SK-N-SH (cell line): ENCODE results near the gene CDKN2D. TPM values are rescaled to one million over a fixed set of nuclear protein-coding genes. Genes with fewer than 3 reads are reported as not detected.

Experiments used
- CTCF ChIA-PET: fragments of 300-600, 350-600 bp; formaldehyde crosslinking; extraction: SDS; loops from one replicate; lab custom pipeline; 2021; lab: Yijun Ruan, JAX
- POLR2A ChIA-PET: fragments of 350-600 bp; sonication (Branson Sonifier 250); formaldehyde crosslinking; extraction: SDS; loops from one replicate; lab custom pipeline; 2020; ENCODE audit warnings: antibody characterized with exemption, inconsistent platforms; lab: Yijun Ruan, JAX
- DNase-seq: peaks from one replicate; pipeline ENCODE4 v3.0.0; 2012
- H2AFZ ChIP-seq: fragments of 200-600 bp; sonication (generic); 2 replicates; pipeline ENCODE4 v1.8.1; 2016; ENCODE audit warnings: antibody characterized with exemption, mild to moderate bottlenecking, low read depth
- H3F3A ChIP-seq: fragments of 200-600 bp; sonication (generic); replicated peaks from 2 replicates; pipeline ENCODE3; 2016; ENCODE audit warnings: antibody characterized with exemption, mild to moderate bottlenecking; ENCODE audit not compliant: insufficient read depth
- H3K27ac ChIP-seq, 2 experiments: fragments of 200-500 bp in 1 of 2; fragments of 200-600 bp in 1 of 2; sonication (Bioruptor generic) in 1 of 2; sonication (generic), shearing (Covaris generic) in 1 of 2; 2 replicates each; pipeline versions ENCODE4 v1.5.1 to v1.6.1; 2014 to 2016; ENCODE audit warnings: low read depth in 2 of 2, inconsistent platforms in 1 of 2, low read length in 1 of 2, mild to moderate bottlenecking in 1 of 2, mixed read lengths in 1 of 2
- H3K27me3 ChIP-seq: fragments of 200-600 bp; sonication (generic), shearing (Covaris generic); 2 replicates; pipeline ENCODE4 v1.6.1; 2016; ENCODE audit warnings: mixed run types; ENCODE audit not compliant: insufficient read depth
- H3K36me3 ChIP-seq, 2 experiments: fragments of 200-500 bp in 1 of 2; fragments of 200-600 bp in 1 of 2; sonication (Bioruptor generic) in 1 of 2; sonication (generic) in 1 of 2; replicated peaks in 1 of 2; 2 replicates each; pipeline versions ENCODE3 to v1.5.1; 2014 to 2016; ENCODE audit warnings: low read length in 1 of 2, mild to moderate bottlenecking in 1 of 2; ENCODE audit not compliant: insufficient read depth in 2 of 2, control insufficient read depth in 1 of 2
- H3K4me1 ChIP-seq, 2 experiments: fragments of 200-500 bp in 1 of 2; fragments of 200-600 bp in 1 of 2; sonication (Bioruptor generic) in 1 of 2; sonication (generic), shearing (Covaris generic) in 1 of 2; 2 replicates each; pipeline versions ENCODE4 v1.5.1 to v1.6.1; 2014 to 2016; ENCODE audit warnings: low read depth in 1 of 2, low read length in 1 of 2, mixed run types in 1 of 2; ENCODE audit not compliant: insufficient read depth in 2 of 2, control insufficient read depth in 1 of 2
- H3K4me2 ChIP-seq: fragments of 200-600 bp; sonication (generic), shearing (Covaris generic); 2 replicates; pipeline ENCODE4 v1.6.1; 2017; ENCODE audit warnings: mixed run types
- H3K4me3 ChIP-seq, 2 experiments: fragments of 200-500 bp in 1 of 2; fragments of 200-600 bp in 1 of 2; sonication (Bioruptor generic) in 1 of 2; sonication (generic), shearing (Covaris generic) in 1 of 2; 2 replicates each; pipeline versions ENCODE4 v1.5.1 to v1.8.1; 2014 to 2016; ENCODE audit warnings: low read depth in 2 of 2, inconsistent platforms in 1 of 2, low read length in 1 of 2, mild to moderate bottlenecking in 1 of 2, mixed read lengths in 1 of 2, moderate library complexity in 1 of 2
- H3K79me2 ChIP-seq: fragments of 200-600 bp; sonication (generic); 2 replicates; pipeline ENCODE4 v1.8.1; 2017; ENCODE audit warnings: mild to moderate bottlenecking; ENCODE audit not compliant: insufficient read depth
- H3K9ac ChIP-seq: fragments of 200-600 bp; sonication (generic); 2 replicates; pipeline ENCODE4 v1.6.1; 2017; ENCODE audit warnings: mixed run types
- H3K9me2 ChIP-seq: fragments of 200-600 bp; sonication (generic); 2 replicates; pipeline ENCODE4 v1.6.1; 2017; ENCODE audit warnings: mixed run types
- H3K9me3 ChIP-seq: fragments of 200-600 bp; sonication (generic); 2 replicates; pipeline ENCODE4 v1.6.1; 2017; ENCODE audit warnings: mixed run types, mild to moderate bottlenecking, moderate library complexity
- H4K20me1 ChIP-seq: fragments of 200-600 bp; sonication (generic); 2 replicates; pipeline ENCODE4 v1.6.1; 2017; ENCODE audit warnings: mild to moderate bottlenecking, mixed run types; ENCODE audit not compliant: insufficient read depth
- EP300 ChIP-seq, 2 experiments: IDR thresholded peaks; 2 replicates each; pipeline versions ENCODE4 v1.4.0 to v1.6.1; 2012; ENCODE audit warnings: borderline replicate concordance in 1 of 2, low read depth in 1 of 2, low read length in 1 of 2
- GABPA ChIP-seq: IDR thresholded peaks from 2 replicates; pipeline ENCODE4 v1.4.0; 2012; ENCODE audit warnings: low read depth, mild to moderate bottlenecking
- GATA2 ChIP-seq: sonication (generic); formaldehyde crosslinking; IDR thresholded peaks from 2 replicates; pipeline ENCODE4 v1.5.0; 2020; ENCODE audit warnings: mild to moderate bottlenecking, missing genetic modification reagents
- MXI1 ChIP-seq: IDR thresholded peaks from 2 replicates; pipeline ENCODE4 v1.6.1; 2012; ENCODE audit warnings: mild to moderate bottlenecking, low read depth, low read length, improper control_type of control experiment
- NRF1 ChIP-seq: IDR thresholded peaks from 2 replicates; pipeline ENCODE4 v1.6.1; 2012; ENCODE audit warnings: low read depth, mild to moderate bottlenecking, low read length
- POLR2AphosphoS5 ChIP-seq: IDR thresholded peaks from 2 replicates; pipeline ENCODE4 v1.6.1; 2012; ENCODE audit warnings: low read depth, low read length
- RCOR1 ChIP-seq: fragments of 150-350 bp; IDR thresholded peaks from 2 replicates; pipeline ENCODE4 v1.6.1; 2017; ENCODE audit warnings: antibody characterized with exemption, low read length
- RXRA ChIP-seq: IDR thresholded peaks from 2 replicates; pipeline ENCODE4 v1.4.0; 2012; ENCODE audit warnings: low read depth, mild to moderate bottlenecking, borderline replicate concordance
- WGBS: methylation state at CpG from one replicate; pipeline ENCODE4 v1.1.6; 2017; ENCODE audit warnings: low lambda C conversion rate; 5-methylcytosine and 5-hydroxymethylcytosine counted together
- polyA plus RNA-seq, 3 experiments: library from polyadenylated mRNA; depleted of rRNA; stranded (reverse); fragments of >200 nt; gene quantifications; 2 replicates each; pipeline ENCODE4 v1.2.3, GENCODE V29; 2012
- TF ChIP-seq, protein P1 (sequence below): IDR thresholded peaks from 2 replicates; pipeline ENCODE4; 2012
- TF ChIP-seq, protein P2 (sequence below): IDR thresholded peaks from 2 replicates; pipeline ENCODE4 v1.6.1; 2012; ENCODE audit warnings: mild to moderate bottlenecking, low read depth, low read length, moderate library complexity
- TF ChIP-seq, protein P3 (sequence below): IDR thresholded peaks from 2 replicates; pipeline ENCODE4 v1.4.0; 2012; ENCODE audit warnings: low read depth, borderline replicate concordance
- TF ChIP-seq, protein P4 (sequence below): fragments of 150-350 bp; IDR thresholded peaks from 2 replicates; pipeline ENCODE4 v1.6.1; 2016; ENCODE audit warnings: mild to moderate bottlenecking, low read depth, low read length

CDKN2D gene
- polyA plus RNA-seq, 1 of the 3 experiments (the other 2 are of a cell fraction) = 13.1 TPM

DNA sequence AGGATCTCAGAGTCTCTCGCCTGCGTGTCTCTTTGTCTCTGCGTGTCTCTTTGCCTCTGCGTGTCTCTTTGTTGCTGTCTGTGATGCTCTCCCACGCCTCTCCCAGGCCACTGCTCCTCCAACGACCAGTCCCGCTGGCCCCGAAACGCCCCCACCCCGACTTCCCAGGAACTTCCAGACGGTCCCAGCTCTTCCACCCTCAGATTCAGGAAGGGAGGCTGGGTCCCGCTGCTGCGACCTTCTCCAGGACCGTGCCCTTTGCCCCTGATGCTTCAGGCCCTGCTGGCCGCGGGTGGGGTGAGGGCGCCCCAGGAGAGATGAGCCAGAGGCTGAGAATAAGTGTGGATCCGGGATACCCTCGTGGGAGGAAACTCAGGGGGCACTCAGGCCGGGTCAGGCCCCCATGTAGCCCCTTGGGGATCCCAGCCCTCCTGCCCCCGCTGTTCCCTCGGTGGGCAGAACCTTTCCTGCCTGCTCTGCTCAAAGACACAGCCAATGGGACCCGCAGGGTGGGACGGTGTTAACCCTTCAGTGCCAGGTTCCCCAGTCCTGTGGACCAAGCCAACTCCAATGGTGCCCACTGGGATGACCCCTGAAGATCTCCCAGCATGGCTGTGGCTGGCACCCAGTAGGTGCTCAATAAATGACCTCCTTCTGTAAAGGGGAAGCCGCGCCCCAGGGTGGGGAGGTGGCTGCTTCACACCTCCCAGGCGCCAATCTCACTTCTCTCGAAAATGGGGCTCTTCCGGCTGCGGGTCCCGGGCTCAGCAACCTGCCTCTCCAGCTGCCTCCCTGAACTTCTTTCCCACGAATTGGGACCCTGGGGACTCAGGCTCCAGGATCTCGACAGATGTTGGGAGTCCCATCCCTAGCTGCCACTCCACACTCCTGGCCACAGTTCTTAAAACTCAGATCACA is 50.1 kb downstream of the CDKN2D start:
- TF ChIP-seq, protein P1, sequence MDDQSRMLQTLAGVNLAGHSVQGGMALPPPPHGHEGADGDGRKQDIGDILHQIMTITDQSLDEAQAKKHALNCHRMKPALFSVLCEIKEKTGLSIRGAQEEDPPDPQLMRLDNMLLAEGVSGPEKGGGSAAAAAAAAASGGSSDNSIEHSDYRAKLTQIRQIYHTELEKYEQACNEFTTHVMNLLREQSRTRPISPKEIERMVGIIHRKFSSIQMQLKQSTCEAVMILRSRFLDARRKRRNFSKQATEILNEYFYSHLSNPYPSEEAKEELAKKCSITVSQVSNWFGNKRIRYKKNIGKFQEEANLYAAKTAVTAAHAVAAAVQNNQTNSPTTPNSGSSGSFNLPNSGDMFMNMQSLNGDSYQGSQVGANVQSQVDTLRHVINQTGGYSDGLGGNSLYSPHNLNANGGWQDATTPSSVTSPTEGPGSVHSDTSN = no peak
- TF ChIP-seq RXRA (no peak), NRF1 (no peak), MXI1 (no peak), POLR2AphosphoS5 (no peak), GATA2 (CRISPR knock-in tag) (no peak)
- TF ChIP-seq, protein P2, sequence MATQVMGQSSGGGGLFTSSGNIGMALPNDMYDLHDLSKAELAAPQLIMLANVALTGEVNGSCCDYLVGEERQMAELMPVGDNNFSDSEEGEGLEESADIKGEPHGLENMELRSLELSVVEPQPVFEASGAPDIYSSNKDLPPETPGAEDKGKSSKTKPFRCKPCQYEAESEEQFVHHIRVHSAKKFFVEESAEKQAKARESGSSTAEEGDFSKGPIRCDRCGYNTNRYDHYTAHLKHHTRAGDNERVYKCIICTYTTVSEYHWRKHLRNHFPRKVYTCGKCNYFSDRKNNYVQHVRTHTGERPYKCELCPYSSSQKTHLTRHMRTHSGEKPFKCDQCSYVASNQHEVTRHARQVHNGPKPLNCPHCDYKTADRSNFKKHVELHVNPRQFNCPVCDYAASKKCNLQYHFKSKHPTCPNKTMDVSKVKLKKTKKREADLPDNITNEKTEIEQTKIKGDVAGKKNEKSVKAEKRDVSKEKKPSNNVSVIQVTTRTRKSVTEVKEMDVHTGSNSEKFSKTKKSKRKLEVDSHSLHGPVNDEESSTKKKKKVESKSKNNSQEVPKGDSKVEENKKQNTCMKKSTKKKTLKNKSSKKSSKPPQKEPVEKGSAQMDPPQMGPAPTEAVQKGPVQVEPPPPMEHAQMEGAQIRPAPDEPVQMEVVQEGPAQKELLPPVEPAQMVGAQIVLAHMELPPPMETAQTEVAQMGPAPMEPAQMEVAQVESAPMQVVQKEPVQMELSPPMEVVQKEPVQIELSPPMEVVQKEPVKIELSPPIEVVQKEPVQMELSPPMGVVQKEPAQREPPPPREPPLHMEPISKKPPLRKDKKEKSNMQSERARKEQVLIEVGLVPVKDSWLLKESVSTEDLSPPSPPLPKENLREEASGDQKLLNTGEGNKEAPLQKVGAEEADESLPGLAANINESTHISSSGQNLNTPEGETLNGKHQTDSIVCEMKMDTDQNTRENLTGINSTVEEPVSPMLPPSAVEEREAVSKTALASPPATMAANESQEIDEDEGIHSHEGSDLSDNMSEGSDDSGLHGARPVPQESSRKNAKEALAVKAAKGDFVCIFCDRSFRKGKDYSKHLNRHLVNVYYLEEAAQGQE = no peak
- no peaks in the 10 kb centered on the region for H4K20me1 ChIP-seq
- H3K4me2 ChIP-seq = peak overlapping the region; percentile 79
- CTCF ChIA-PET = interaction anchor here (1.4 to 3.6 kb wide), 3 partner anchors 9 to 102 kb away, joined by 3 to 20 read pairs (median 5); no protein-coding TSS in a partner anchor
- DNase-seq = peak; percentile 51
- peaks cover 11% of the 10 kb centered on the region; the same call in 1 of the 2 replicates for H3K27me3 ChIP-seq
- no peak overlapping the region for H3K9ac ChIP-seq
- no peaks in the 10 kb centered on the region for H3K79me2 ChIP-seq
- peak overlapping the region in 1 of 2 experiments; percentile 58; a peak in 1 of 4 replicates for H3K4me3 ChIP-seq
- H3K36me3 ChIP-seq = no peaks in the 10 kb centered on the region
- 28% methylated on average over 21 of the region's 33 CpGs for WGBS
- H3K27ac ChIP-seq = no peak overlapping the region
- no peaks in the 10 kb centered on the region; a peak in 1 of 4 replicates for H3K4me1 ChIP-seq
- POLR2A ChIA-PET = no interaction called here
- no peaks in the 10 kb centered on the region for H3K9me2 ChIP-seq
- peak overlapping the region; percentile 78; the same call in 1 of the 2 replicates for H2AFZ ChIP-seq
- H3K9me3 ChIP-seq = no peaks in the 10 kb centered on the region
- no peaks in the 10 kb centered on the region for H3F3A ChIP-seq

DNA sequence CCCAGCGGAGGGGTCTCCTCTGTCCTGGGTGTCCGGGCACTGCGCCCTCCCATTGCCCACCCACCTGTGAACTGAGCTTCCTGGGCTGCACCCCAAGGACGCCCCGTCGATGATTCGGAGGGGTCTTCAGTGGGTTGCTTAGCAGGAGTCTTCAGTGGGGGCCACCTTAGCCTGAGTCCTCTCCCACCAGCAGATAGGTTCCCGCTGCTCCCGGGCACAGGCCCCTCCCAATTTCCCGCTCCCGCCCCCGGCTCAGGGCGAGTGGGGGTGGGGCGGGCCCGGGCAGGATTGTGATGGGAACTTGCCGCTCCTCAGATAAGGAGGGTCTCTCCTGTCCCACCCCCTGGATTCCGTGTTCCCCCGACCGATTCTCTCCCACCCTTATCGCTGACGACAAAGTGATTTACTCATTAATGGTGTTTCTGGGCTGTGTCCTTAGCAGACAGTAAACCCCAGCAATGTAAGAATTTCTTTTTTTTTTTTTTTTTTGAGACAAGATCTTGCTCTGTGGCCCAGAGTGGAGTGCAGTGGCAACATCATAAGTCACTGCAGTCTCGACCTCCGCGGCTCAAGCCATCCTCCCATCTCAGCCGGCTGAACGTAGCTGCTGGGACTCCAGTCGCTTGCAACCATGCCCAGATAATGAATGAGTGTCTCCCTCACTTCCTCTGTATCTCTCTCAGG is 50.9 kb downstream of the CDKN2D start:
- Histone ChIP-seq H3K4me2 (peak overlapping the region; percentile 79), H3K9me2 (no peaks in the 10 kb centered on the region)
- CTCF ChIA-PET = interaction anchor here (1.0 to 3.6 kb wide), 4 partner anchors 8 to 200 kb away, joined by 3 to 20 read pairs (median 7); partner anchors contain the start of gene DNM2
- TF ChIP-seq, protein P3, sequence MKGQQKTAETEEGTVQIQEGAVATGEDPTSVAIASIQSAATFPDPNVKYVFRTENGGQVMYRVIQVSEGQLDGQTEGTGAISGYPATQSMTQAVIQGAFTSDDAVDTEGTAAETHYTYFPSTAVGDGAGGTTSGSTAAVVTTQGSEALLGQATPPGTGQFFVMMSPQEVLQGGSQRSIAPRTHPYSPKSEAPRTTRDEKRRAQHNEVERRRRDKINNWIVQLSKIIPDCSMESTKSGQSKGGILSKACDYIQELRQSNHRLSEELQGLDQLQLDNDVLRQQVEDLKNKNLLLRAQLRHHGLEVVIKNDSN = no peak
- no peak for TF ChIP-seq GATA2 (CRISPR knock-in tag)
- TF ChIP-seq EP300 (IDR thresholded peaks at IDR 0.05; ENCODE audit: borderline replicate concordance in 1 of 2, low read depth in 1 of 2, low read length in 1 of 2) = no peak
- TF ChIP-seq GABPA = no peak
- no peak for TF ChIP-seq RCOR1
- TF ChIP-seq, protein P2 = no peak
- TF ChIP-seq, protein P4, sequence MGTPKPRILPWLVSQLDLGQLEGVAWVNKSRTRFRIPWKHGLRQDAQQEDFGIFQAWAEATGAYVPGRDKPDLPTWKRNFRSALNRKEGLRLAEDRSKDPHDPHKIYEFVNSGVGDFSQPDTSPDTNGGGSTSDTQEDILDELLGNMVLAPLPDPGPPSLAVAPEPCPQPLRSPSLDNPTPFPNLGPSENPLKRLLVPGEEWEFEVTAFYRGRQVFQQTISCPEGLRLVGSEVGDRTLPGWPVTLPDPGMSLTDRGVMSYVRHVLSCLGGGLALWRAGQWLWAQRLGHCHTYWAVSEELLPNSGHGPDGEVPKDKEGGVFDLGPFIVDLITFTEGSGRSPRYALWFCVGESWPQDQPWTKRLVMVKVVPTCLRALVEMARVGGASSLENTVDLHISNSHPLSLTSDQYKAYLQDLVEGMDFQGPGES = no peak

More for the DNA sequence above, 50.9 kb downstream of the CDKN2D start:
- H3K9me3 ChIP-seq = no peaks in the 10 kb centered on the region
- no peak overlapping the region for H3K9ac ChIP-seq
- 5% methylated on average over 15 of the region's 27 CpGs for WGBS
- no peak overlapping the region for H3K27ac ChIP-seq
- H3K36me3 ChIP-seq = no peaks in the 10 kb centered on the region
- DNase-seq = peak; percentile 69
- POLR2A ChIA-PET = interaction anchor here (1.4 kb wide), 1 partner anchor 18 kb away, joined by 3 read pairs; no protein-coding TSS in a partner anchor
- H4K20me1 ChIP-seq = no peaks in the 10 kb centered on the region
- peak overlapping the region; percentile 38 to 58 for H3K4me3 ChIP-seq
- H3K27me3 ChIP-seq = peaks cover 13% of the 10 kb centered on the region; the same call in 1 of the 2 replicates
- H3F3A ChIP-seq = no peaks in the 10 kb centered on the region
- no peaks in the 10 kb centered on the region; a peak in 1 of 4 replicates for H3K4me1 ChIP-seq
- H2AFZ ChIP-seq = peak overlapping the region; percentile 78
- H3K79me2 ChIP-seq = no peaks in the 10 kb centered on the region
